PC-3 (cell line): ENCODE results near the gene SORL1. TPM values are rescaled to one million over a fixed set of nuclear protein-coding genes. Genes with fewer than 3 reads are reported as not detected.

Source experiments
- ATAC-seq: fragments of 200-7000 bp; cut with Tn5 transposase; 2 replicates; pipeline ENCODE4 v1.9.1; 2020; ENCODE audit warnings: mild to moderate bottlenecking, moderate library complexity
- BruUV-seq: library from RNA; stranded (reverse); fragments of 400-500 nt; replicated peaks from 2 replicates; lab custom pipeline; 2021; lab: Mats Ljungman, UMichigan
- CTCF ChIA-PET: fragments of 300-600 bp; sonication (Branson Sonifier 250); formaldehyde crosslinking; loops from one replicate; lab custom pipeline; 2022; ENCODE audit warnings: antibody characterized with exemption; lab: Charles Lee
- POLR2A ChIA-PET: fragments of 300-600 bp; sonication (Branson Sonifier 250); formaldehyde crosslinking; loops from one replicate; lab custom pipeline; 2022; ENCODE audit warnings: antibody characterized with exemption; ENCODE audit not compliant: unreplicated experiment; lab: Charles Lee
- DNase-seq: peaks from one replicate; pipeline ENCODE4 v3.0.0-alpha.2; 2015
- H2AFZ ChIP-seq: fragments of 300-600 bp; sonication (generic); 2 replicates; pipeline ENCODE4 v1.6.0; 2016; ENCODE audit warnings: antibody characterized with exemption, low read length
- H3F3A ChIP-seq: fragments of 300-600 bp; sonication (generic); one replicate; pipeline ENCODE4 v1.6.0; 2017; ENCODE audit warnings: antibody characterized with exemption, low read length, control low read depth, mild to moderate bottlenecking; ENCODE audit not compliant: unreplicated experiment
- H3K27ac ChIP-seq: fragments of 300-600 bp; sonication (generic); 2 replicates; pipeline ENCODE4 v1.5.1; 2016; ENCODE audit warnings: mild to moderate bottlenecking, low read length
- H3K27me3 ChIP-seq: fragments of 300-600 bp; sonication (generic); 2 replicates; pipeline ENCODE4 v1.6.1; 2016; ENCODE audit warnings: low read length, mixed read lengths
- H3K36me3 ChIP-seq: fragments of 300-600 bp; sonication (generic); 2 replicates; pipeline ENCODE4 v1.6.1; 2016; ENCODE audit warnings: low read depth, mixed run types, low read length, mixed read lengths
- H3K4me1 ChIP-seq: fragments of 300-600 bp; sonication (generic); 2 replicates; pipeline ENCODE4 v1.5.1; 2016; ENCODE audit warnings: low read length; ENCODE audit not compliant: insufficient read depth
- H3K4me2 ChIP-seq: fragments of 300-600 bp; sonication (generic); 2 replicates; pipeline ENCODE4 v1.6.0; 2016; ENCODE audit warnings: low read length
- H3K4me3 ChIP-seq: fragments of 300-600 bp; sonication (generic); 2 replicates; pipeline ENCODE4 v1.5.1; 2016; ENCODE audit warnings: mild to moderate bottlenecking, low read length, mixed read lengths
- H3K79me2 ChIP-seq: fragments of 300-600 bp; sonication (generic); 2 replicates; pipeline ENCODE4 v1.6.1; 2017; ENCODE audit warnings: low read length, mixed read lengths
- H3K9ac ChIP-seq: fragments of 300-600 bp; sonication (generic); 2 replicates; pipeline ENCODE4 v1.6.0; 2016; ENCODE audit warnings: mild to moderate bottlenecking, low read length
- H3K9me2 ChIP-seq: fragments of 300-600 bp; sonication (generic); replicated peaks from 2 replicates; pipeline ENCODE4 v1.6.1; 2016; ENCODE audit warnings: mixed run types, low read length, mixed read lengths
- H3K9me3 ChIP-seq: fragments of 300-600 bp; sonication (generic); 2 replicates; pipeline ENCODE4 v1.6.1; 2016; ENCODE audit warnings: low read length, mixed read lengths
- H4K20me1 ChIP-seq: fragments of 300-600 bp; sonication (generic); 2 replicates; pipeline ENCODE4 v1.6.1; 2016; ENCODE audit warnings: low read length, mixed read lengths
- CTCF ChIP-seq: fragments of 300-600 bp; sonication (generic); conservative IDR thresholded peaks from 2 replicates; pipeline ENCODE4 v1.5.1; 2017; ENCODE audit warnings: antibody characterized with exemption, low read depth, mild to moderate bottlenecking, low read length
- EZH2 ChIP-seq: fragments of 300-600 bp; sonication (generic); IDR thresholded peaks from one replicate; pipeline ENCODE4 v1.6.1; 2017; ENCODE audit warnings: antibody characterized with exemption, mild to moderate bottlenecking, low read length; ENCODE audit not compliant: unreplicated experiment
- EZH2phosphoT487 ChIP-seq: fragments of 300-600 bp; sonication (generic); IDR thresholded peaks from 2 replicates; pipeline ENCODE4 v1.6.1; 2018; ENCODE audit warnings: mild to moderate bottlenecking, antibody characterized with exemption, low read length, borderline replicate concordance
- intact Hi-C: fragments of 100-400 bp; cut with micrococcal nuclease; formaldehyde crosslinking; loops from 2 replicates; pipeline ENCODE4 v1.9.0; 2023
- total RNA-seq: library from RNA; depleted of rRNA; stranded (reverse); fragments of >200 nt; gene quantifications from 2 replicates; pipeline ENCODE4 v1.2.3, GENCODE V29; 2014

The SORL1 gene
- total RNA-seq, 1 experiment from 2014 or later: 53.7 TPM

DNA sequence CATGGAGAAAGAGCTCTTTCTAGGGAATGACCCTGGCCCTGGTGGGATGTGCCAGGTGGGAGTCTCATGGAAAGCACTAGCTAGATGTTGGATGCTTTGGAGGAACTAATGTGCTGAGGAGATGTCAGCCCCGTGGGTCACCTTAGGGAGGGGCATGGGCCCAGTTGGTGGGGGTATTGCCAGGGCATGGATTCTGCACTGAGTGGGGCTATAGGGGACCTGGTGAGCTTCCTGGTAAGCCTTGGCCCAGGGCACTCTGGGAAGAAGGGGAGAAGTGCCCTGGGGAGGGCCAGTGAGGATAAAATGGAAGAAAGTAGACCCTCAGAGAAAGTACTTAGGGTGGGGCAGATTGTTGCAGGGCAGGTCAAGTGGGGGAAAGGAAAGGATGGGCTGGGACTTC, 65.9 kb downstream of the SORL1 start:
- POLR2A ChIA-PET: no interaction called here

DNA sequence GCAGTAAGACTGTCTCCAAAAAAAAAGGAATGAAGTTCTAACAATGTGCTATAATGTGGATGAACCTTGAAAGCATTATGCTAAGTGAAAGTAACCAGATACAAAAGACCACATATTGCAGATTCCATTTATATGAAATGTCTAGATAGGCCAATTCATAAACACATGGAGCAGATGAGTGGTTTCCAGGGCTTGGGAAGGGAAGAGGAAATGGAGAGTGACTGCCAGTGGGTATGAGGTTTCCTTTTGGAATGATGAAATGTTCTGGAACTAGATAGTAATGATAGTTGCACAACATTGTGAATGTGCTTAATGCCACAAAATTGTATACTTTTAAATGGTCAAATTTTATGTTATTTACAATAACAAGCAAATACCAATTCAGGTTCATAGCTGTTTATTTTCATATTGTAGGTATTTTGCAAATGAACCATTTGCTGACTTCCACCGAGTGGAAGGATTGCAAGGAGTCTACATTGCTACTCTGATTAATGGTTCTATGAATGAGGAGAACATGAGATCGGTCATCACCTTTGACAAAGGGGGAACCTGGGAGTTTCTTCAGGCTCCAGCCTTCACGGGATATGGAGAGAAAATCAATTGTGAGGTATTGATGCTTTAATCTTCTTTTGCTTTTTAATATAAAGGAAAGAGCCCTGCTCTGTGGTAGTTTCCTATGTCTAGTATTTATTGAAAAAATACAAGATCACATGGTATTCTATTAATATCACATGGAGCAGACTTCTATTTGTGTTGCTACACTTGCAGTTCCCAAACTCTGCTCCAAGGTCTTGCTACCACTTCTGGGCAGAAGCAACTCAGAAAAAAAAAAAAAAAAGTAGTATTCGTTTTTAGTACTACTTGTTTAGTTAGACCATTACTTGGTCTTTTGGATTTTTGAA, 68.4 kb downstream of the SORL1 start:
- CTCF ChIA-PET: no interaction called here
- no TSS peak for BruUV-seq
- Histone ChIP-seq H3K27me3 (no peaks in the 10 kb centered on the region), H3K4me1 (peaks cover 21% of the 10 kb centered on the region), H3K36me3 (peaks cover 11% of the 10 kb centered on the region), H3K4me3 (no peak overlapping the region), H2AFZ (no peak overlapping the region), H3K79me2 (no peaks in the 10 kb centered on the region), H3F3A (no peaks in the 10 kb centered on the region), H3K4me2 (no peak overlapping the region), H3K9me2 (no peaks in the 10 kb centered on the region), H3K9me3 (0 out of 2 replicates have a peak, but pooled peaks cover 3% of the 10 kb centered on the region), H3K9ac (no peak overlapping the region), H4K20me1 (no peaks in the 10 kb centered on the region), H3K27ac (no peak overlapping the region)
- no peak for TF ChIP-seq EZH2
- no peak for TF ChIP-seq CTCF
- no peak for TF ChIP-seq EZH2phosphoT487
- DNase-seq: peak; percentile 30
- POLR2A ChIA-PET: no interaction called here
- intact Hi-C loops: loop anchor here (5.0 kb wide), 1 partner anchor 53 kb away; no protein-coding TSS in a partner anchor
- no peak for ATAC-seq

More for the DNA sequence above, 65.9 kb downstream of the SORL1 start:
- no peak for ATAC-seq
- H4K20me1 ChIP-seq: no peaks in the 10 kb centered on the region
- H3F3A ChIP-seq: no peaks in the 10 kb centered on the region
- intact Hi-C loops: no loop called here
- no peak overlapping the region for H3K4me3 ChIP-seq
- H3K36me3 ChIP-seq: peaks cover 15% of the 10 kb centered on the region; the same call in 1 of the 2 replicates
- H3K4me1 ChIP-seq: peaks cover 21% of the 10 kb centered on the region
- no peaks in the 10 kb centered on the region for H3K9me2 ChIP-seq
- H3K9me3 ChIP-seq: no peaks in the 10 kb centered on the region
- no peak overlapping the region for H3K9ac ChIP-seq
- no peak overlapping the region for H3K27ac ChIP-seq
- no peaks in the 10 kb centered on the region for H3K27me3 ChIP-seq
- TF ChIP-seq CTCF: no peak
- no peak for TF ChIP-seq EZH2phosphoT487
- TF ChIP-seq EZH2: no peak
- H3K79me2 ChIP-seq: no peaks in the 10 kb centered on the region
- no TSS peak for BruUV-seq
- CTCF ChIA-PET: no interaction called here
- no peak overlapping the region for H3K4me2 ChIP-seq
- DNase-seq: no peak
- H2AFZ ChIP-seq: no peak overlapping the region
